Panc1 (cell line): ENCODE measurements around the gene AP5Z1. TPM values are rescaled to one million over a fixed set of nuclear protein-coding genes. Genes with fewer than 3 reads are reported as not detected.

Source experiments
- ATAC-seq: fragments of 200-7000 bp; cut with Tn5 transposase; 2 replicates; pipeline ENCODE4 v1.9.1; 2020; ENCODE audit warnings: mild to moderate bottlenecking, moderate library complexity
- BruUV-seq: library from RNA; stranded (reverse); fragments of 400-500 nt; replicated peaks from 2 replicates; lab custom pipeline; 2021; lab: Mats Ljungman, UMichigan
- CTCF ChIA-PET: fragments of 300-600 bp; sonication (Branson Sonifier 250); formaldehyde crosslinking; loops from one replicate; lab custom pipeline; 2022; ENCODE audit warnings: antibody characterized with exemption; lab: Charles Lee
- POLR2A ChIA-PET: fragments of 300-600 bp; sonication (Branson Sonifier 250); formaldehyde crosslinking; loops from one replicate; lab custom pipeline; 2022; ENCODE audit warnings: antibody characterized with exemption; lab: Charles Lee
- DNase-seq: peaks from one replicate; pipeline ENCODE4 v3.0.0-alpha.2; 2010; ENCODE audit warnings: low read depth, low spot score
- H3K27ac ChIP-seq: 2 replicates; pipeline ENCODE4 v1.5.1; 2011; ENCODE audit warnings: mild to moderate bottlenecking, low read length, inconsistent platforms
- H3K27me3 ChIP-seq: fragments of 200-500 bp; sonication (Bioruptor generic); 2 replicates; pipeline ENCODE4 v1.6.0; 2014; ENCODE audit warnings: low read length, inconsistent platforms; ENCODE audit not compliant: control insufficient read depth, insufficient read depth
- H3K36me3 ChIP-seq: fragments of 200-500 bp; sonication (Bioruptor generic); 2 replicates; pipeline ENCODE4 v1.5.1; 2014; ENCODE audit warnings: inconsistent platforms, mild to moderate bottlenecking, low read length, moderate library complexity; ENCODE audit not compliant: control insufficient read depth, insufficient read depth
- H3K4me1 ChIP-seq: 2 replicates; pipeline ENCODE4 v1.5.1; 2011; ENCODE audit warnings: inconsistent platforms, mild to moderate bottlenecking, low read length, moderate library complexity; ENCODE audit not compliant: control insufficient read depth, insufficient read depth
- H3K4me3 ChIP-seq, 2 experiments: 2 replicates each; pipeline ENCODE4 v1.5.1; 2011 to 2012; ENCODE audit warnings: low read depth in 2 of 2, low read length in 2 of 2, mild to moderate bottlenecking in 2 of 2, inconsistent platforms in 1 of 2, moderate library complexity in 1 of 2
- H3K9me3 ChIP-seq: fragments of 200-500 bp; sonication (Bioruptor generic); 2 replicates; pipeline ENCODE4 v1.5.1; 2014; ENCODE audit warnings: low read depth, mild to moderate bottlenecking, inconsistent platforms, low read length, moderate library complexity; ENCODE audit not compliant: control insufficient read depth, insufficient read depth
- CTCF ChIP-seq: fragments of 450-650 bp; IDR thresholded peaks from 2 replicates; pipeline ENCODE4 v1.5.1; 2017; ENCODE audit warnings: mild to moderate bottlenecking
- POLR2AphosphoS5 ChIP-seq: IDR thresholded peaks from 2 replicates; pipeline ENCODE4 v1.6.1; 2012; ENCODE audit warnings: mild to moderate bottlenecking, low read depth, low read length, moderate library complexity
- SIN3A ChIP-seq: IDR thresholded peaks from 2 replicates; pipeline ENCODE4 v1.6.1; 2012; ENCODE audit warnings: low read depth, mild to moderate bottlenecking, low read length, moderate library complexity, borderline replicate concordance; ENCODE audit not compliant: insufficient read depth
- TCF7L2 ChIP-seq: IDR thresholded peaks from 2 replicates; pipeline ENCODE4 v1.6.1; 2011; ENCODE audit warnings: mild to moderate bottlenecking, low read depth, low read length, inconsistent platforms
- in situ Hi-C: cut with HindIII; loops from 2 replicates; pipeline ENCODE4 v1.10.0; 2016; ENCODE audit warnings: low sequenced_read_pairs, low pct_unique_long_range_greater_than_20kb
- intact Hi-C: fragments of 100-400 bp; cut with micrococcal nuclease; formaldehyde crosslinking; loops from one replicate; pipeline ENCODE4 v1.10.0; 2022; ENCODE audit not compliant: unreplicated experiment
- total RNA-seq: library from RNA; stranded (reverse); gene quantifications from one replicate; pipeline ENCODE4 v1.2.1, GENCODE V29; 2021; ENCODE audit not compliant: unreplicated experiment
- TF ChIP-seq, protein P1 (sequence below), 2 experiments: IDR thresholded peaks; 2 replicates each; pipeline ENCODE4 v1.6.1; 2011 to 2012; ENCODE audit warnings: low read depth in 2 of 2, control low read depth in 1 of 2, low read length in 1 of 2, mild to moderate bottlenecking in 1 of 2, moderate library complexity in 1 of 2; ENCODE audit not compliant: insufficient read depth in 1 of 2

AP5Z1 gene
- total RNA-seq, 1 experiment from 2014 or later, result 100.0 TPM

GRCh38 chr7:4814433-4814832 lies 39.0 kb downstream of the AP5Z1 start:
- no peak overlapping the region for H3K27ac ChIP-seq
- no peak overlapping the region for H3K4me3 ChIP-seq
- CTCF ChIA-PET, result no interaction called here
- ATAC-seq, result no peak
- H3K36me3 ChIP-seq, result no peaks in the 10 kb centered on the region
- intact Hi-C loops (no loop called here), in situ Hi-C loops (no loop called here)
- no TSS peak for BruUV-seq
- no peaks in the 10 kb centered on the region for H3K9me3 ChIP-seq
- POLR2A ChIA-PET, result interaction anchor here (0.5 kb wide), 1 partner anchor 193 kb away, joined by 3 read pairs; no protein-coding TSS in a partner anchor
- DNase-seq, result no peak
- H3K4me1 ChIP-seq, result no peaks in the 10 kb centered on the region
- TF ChIP-seq, protein P1, sequence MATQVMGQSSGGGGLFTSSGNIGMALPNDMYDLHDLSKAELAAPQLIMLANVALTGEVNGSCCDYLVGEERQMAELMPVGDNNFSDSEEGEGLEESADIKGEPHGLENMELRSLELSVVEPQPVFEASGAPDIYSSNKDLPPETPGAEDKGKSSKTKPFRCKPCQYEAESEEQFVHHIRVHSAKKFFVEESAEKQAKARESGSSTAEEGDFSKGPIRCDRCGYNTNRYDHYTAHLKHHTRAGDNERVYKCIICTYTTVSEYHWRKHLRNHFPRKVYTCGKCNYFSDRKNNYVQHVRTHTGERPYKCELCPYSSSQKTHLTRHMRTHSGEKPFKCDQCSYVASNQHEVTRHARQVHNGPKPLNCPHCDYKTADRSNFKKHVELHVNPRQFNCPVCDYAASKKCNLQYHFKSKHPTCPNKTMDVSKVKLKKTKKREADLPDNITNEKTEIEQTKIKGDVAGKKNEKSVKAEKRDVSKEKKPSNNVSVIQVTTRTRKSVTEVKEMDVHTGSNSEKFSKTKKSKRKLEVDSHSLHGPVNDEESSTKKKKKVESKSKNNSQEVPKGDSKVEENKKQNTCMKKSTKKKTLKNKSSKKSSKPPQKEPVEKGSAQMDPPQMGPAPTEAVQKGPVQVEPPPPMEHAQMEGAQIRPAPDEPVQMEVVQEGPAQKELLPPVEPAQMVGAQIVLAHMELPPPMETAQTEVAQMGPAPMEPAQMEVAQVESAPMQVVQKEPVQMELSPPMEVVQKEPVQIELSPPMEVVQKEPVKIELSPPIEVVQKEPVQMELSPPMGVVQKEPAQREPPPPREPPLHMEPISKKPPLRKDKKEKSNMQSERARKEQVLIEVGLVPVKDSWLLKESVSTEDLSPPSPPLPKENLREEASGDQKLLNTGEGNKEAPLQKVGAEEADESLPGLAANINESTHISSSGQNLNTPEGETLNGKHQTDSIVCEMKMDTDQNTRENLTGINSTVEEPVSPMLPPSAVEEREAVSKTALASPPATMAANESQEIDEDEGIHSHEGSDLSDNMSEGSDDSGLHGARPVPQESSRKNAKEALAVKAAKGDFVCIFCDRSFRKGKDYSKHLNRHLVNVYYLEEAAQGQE (IDR thresholded peaks at IDR 0.05; ENCODE audit: insufficient read depth in 1 of 2, low read depth in 2 of 2, low read length in 1 of 2), result no peak
- TF ChIP-seq POLR2AphosphoS5, result no peak
- TF ChIP-seq CTCF, result no peak
- TF ChIP-seq SIN3A, result no peak
- no peak for TF ChIP-seq TCF7L2
- H3K27me3 ChIP-seq, result peaks cover 2% of the 10 kb centered on the region; the same call in 1 of the 2 replicates

- no peaks in the 10 kb centered on the region for H3K9me3 ChIP-seq
- ChIA-PET POLR2A (interaction anchor here (0.5 kb wide), 1 partner anchor 193 kb away, joined by 3 read pairs; no protein-coding TSS in a partner anchor), CTCF (interaction anchor here (0.6 to 0.7 kb wide), 2 partner anchors 15 to 346 kb away, joined by 3 to 4 read pairs; no protein-coding TSS in a partner anchor)
- TF ChIP-seq SIN3A (no peak), CTCF (no peak)
- H3K4me3 ChIP-seq, result no peak overlapping the region
- ATAC-seq (no peak), DNase-seq (no peak)
- H3K36me3 ChIP-seq, result no peaks in the 10 kb centered on the region
- H3K27me3 ChIP-seq, result peaks cover 2% of the 10 kb centered on the region; the same call in 1 of the 2 replicates
- in situ Hi-C loops (no loop called here), intact Hi-C loops (no loop called here)
- no peak overlapping the region for H3K27ac ChIP-seq
- no TSS peak for BruUV-seq
- no peaks in the 10 kb centered on the region for H3K4me1 ChIP-seq
These were observed 39.7 kb downstream of the AP5Z1 start for GRCh38 chr7:4815121-4815520.
